GM12878 (cell line): ENCODE data around the gene RERE. TPM values are rescaled to one million over a fixed set of nuclear protein-coding genes. Genes with fewer than 3 reads are reported as not detected.

Experiments
- ATAC-seq: fragments of 200-7000 bp; cut with Tn5 transposase; 3 replicates; pipeline ENCODE4 v1.9.1; 2020; ENCODE audit warnings: mild to moderate bottlenecking, moderate library complexity
- BruUV-seq: library from RNA; stranded (reverse); fragments of 400-500 nt; replicated peaks from 2 replicates; lab custom pipeline; 2021; lab: Mats Ljungman, UMichigan
- CTCF ChIA-PET: fragments of 300-600 bp; sonication (Branson Sonifier 250); formaldehyde crosslinking; extraction: SDS; loops from one replicate; lab custom pipeline; 2021; ENCODE audit warnings: inconsistent platforms; lab: Yijun Ruan, JAX
- POLR2A ChIA-PET: fragments of 350-600 bp; formaldehyde crosslinking; extraction: SDS; loops from one replicate; lab custom pipeline; 2021; ENCODE audit warnings: inconsistent platforms; lab: Charles Lee
- RAD21 ChIA-PET: fragments of 300-600 bp; sonication (Branson Sonifier 250); formaldehyde crosslinking; loops from one replicate; lab custom pipeline; 2023; ENCODE audit warnings: antibody characterized with exemption; ENCODE audit not compliant: unreplicated experiment; lab: Charles Lee
- SMC1A ChIA-PET: fragments of 300-600 bp; sonication (Branson Sonifier 250); formaldehyde crosslinking; loops from one replicate; lab custom pipeline; 2023; ENCODE audit not compliant: unreplicated experiment, uncharacterized antibody; lab: Charles Lee
- DNase-seq: peaks from one replicate; pipeline ENCODE4 v3.0.0-alpha.2; 2011; ENCODE audit warnings: low read depth, low spot score
- FAIRE-seq: peaks from 3 replicates; lab custom pipeline; 2011; peaks lifted over from hg19 to GRCh38; lab: Jason Lieb, UNC
- H2AFZ ChIP-seq: 2 replicates; pipeline ENCODE4 v1.6.0; 2011; ENCODE audit warnings: low read depth, low read length, control low read depth; ENCODE audit not compliant: control insufficient read depth
- H3K27ac ChIP-seq: 2 replicates; pipeline ENCODE4 v1.5.1; 2011; ENCODE audit warnings: control low read depth; ENCODE audit not compliant: control insufficient read depth, insufficient read depth
- H3K27me3 ChIP-seq, 2 experiments: replicated peaks in 1 of 2; 2 replicates each; pipeline versions ENCODE4 v1.6.0 to v1.6.1; 2011; ENCODE audit warnings: low read length in 1 of 2; ENCODE audit not compliant: control insufficient read depth in 2 of 2, insufficient read depth in 2 of 2
- H3K36me3 ChIP-seq, 2 experiments: 2 replicates each; pipeline ENCODE4 v1.5.1; 2011; ENCODE audit warnings: low read length in 1 of 2; ENCODE audit not compliant: control insufficient read depth in 2 of 2, insufficient read depth in 2 of 2
- H3K4me1 ChIP-seq: 2 replicates; pipeline ENCODE4 v1.6.1; 2011; ENCODE audit warnings: mild to moderate bottlenecking, low read length, moderate library complexity, mixed read lengths; ENCODE audit not compliant: control insufficient read depth, insufficient read depth
- H3K4me2 ChIP-seq: 2 replicates; pipeline ENCODE4 v1.6.0; 2011; ENCODE audit warnings: control low read depth; ENCODE audit not compliant: control insufficient read depth, insufficient read depth
- H3K4me3 ChIP-seq: fragments of 200-600 bp; sonication (generic); 2 replicates; pipeline ENCODE4 v1.5.1; 2016
- H3K79me2 ChIP-seq: 2 replicates; pipeline ENCODE4 v1.6.0; 2011; ENCODE audit warnings: low read length; ENCODE audit not compliant: control insufficient read depth, insufficient read depth
- H3K9ac ChIP-seq: 2 replicates; pipeline ENCODE4 v1.8.0; 2011; ENCODE audit warnings: low read length, control low read depth, mixed read lengths; ENCODE audit not compliant: control insufficient read depth, insufficient read depth
- H3K9me3 ChIP-seq: replicated peaks from 3 replicates; pipeline ENCODE4 v1.5.1; 2011; ENCODE audit warnings: mild to moderate bottlenecking, low read length; ENCODE audit not compliant: control insufficient read depth, insufficient read depth
- H4K20me1 ChIP-seq: 2 replicates; pipeline ENCODE4 v1.6.0; 2011; ENCODE audit not compliant: control insufficient read depth, insufficient read depth
- CBFB ChIP-seq: IDR thresholded peaks from 2 replicates; pipeline ENCODE4 v1.6.1; 2016; ENCODE audit warnings: antibody characterized with exemption, low read depth
- JUNB ChIP-seq: IDR thresholded peaks from 2 replicates; pipeline ENCODE4 v1.6.1; 2016; ENCODE audit warnings: antibody characterized with exemption, mild to moderate bottlenecking
- NR2C1 ChIP-seq: fragments of 450-650 bp; IDR thresholded peaks from 2 replicates; pipeline ENCODE4 v1.6.1; 2017; ENCODE audit warnings: antibody characterized with exemption, mild to moderate bottlenecking, moderate library complexity
- NR2C2 ChIP-seq: IDR thresholded peaks from 2 replicates; pipeline ENCODE4 v1.6.1; 2011; ENCODE audit warnings: borderline replicate concordance, low read depth; ENCODE audit not compliant: control insufficient read depth, insufficient read length
- SP1 ChIP-seq: IDR thresholded peaks from one replicate; pipeline ENCODE4 v1.6.1; 2011; ENCODE audit warnings: low read depth, low read length
- SREBF1 ChIP-seq: IDR thresholded peaks from 2 replicates; pipeline ENCODE4 v1.6.1; 2012; ENCODE audit warnings: mild to moderate bottlenecking, low read length
- TAF1 ChIP-seq: IDR thresholded peaks from 2 replicates; pipeline ENCODE4 v1.6.1; 2011; ENCODE audit warnings: mild to moderate bottlenecking, low read depth, low read length, borderline replicate concordance
- YBX1 ChIP-seq: fragments of 450-650 bp; IDR thresholded peaks from 2 replicates; pipeline ENCODE4 v1.6.1; 2016; ENCODE audit warnings: antibody characterized with exemption
- ZNF274 ChIP-seq: IDR thresholded peaks from one replicate; pipeline ENCODE4 v1.8.0; 2011; ENCODE audit not compliant: insufficient read length, insufficient read depth
- ZSCAN29 ChIP-seq: fragments of 450-650 bp; IDR thresholded peaks from 2 replicates; pipeline ENCODE4 v1.6.1; 2017; ENCODE audit warnings: mild to moderate bottlenecking, moderate library complexity
- WGBS: methylation state at CpG from one replicate; pipeline ENCODE4 v1.1.6; 2016; ENCODE audit warnings: low lambda C conversion rate; ENCODE audit not compliant: insufficient replicate concordance, insufficient coverage; ENCODE audit errors: missing lambda C conversion rate; 5-methylcytosine and 5-hydroxymethylcytosine counted together
- in situ Hi-C: fragments of 300-500 bp; cut with MboI; formaldehyde crosslinking; loops from 9 replicates; pipeline ENCODE4 v1.14.3; 2018; ENCODE audit warnings: mixed read lengths
- intact Hi-C: fragments of 100-400 bp; cut with micrococcal nuclease; formaldehyde crosslinking; loops from one replicate; pipeline ENCODE4 v1.14.2; 2022; ENCODE audit not compliant: unreplicated experiment
- polyA plus RNA-seq, 11 experiments: library from polyadenylated mRNA; depleted of rRNA in 4 of 11; unstranded in 6 of 11; stranded (reverse) in 5 of 11; fragments of >200 nt; fragmentation: Nextera tagmentation in 4 of 11; fragmentation: Illumina TruSeq in 1 of 11; extraction: Ambion mirVana in 4 of 11; extraction: Trizol in 1 of 11; gene quantifications; 1 replicate in 1 of 11; 2 replicates in 10 of 11; pipeline versions ENCODE4 v1.2.1 to v1.2.3, GENCODE V29; 2011 to 2016; ENCODE audit warnings: inconsistent platforms in 2 of 11, missing spikeins in 2 of 11, low read depth in 1 of 11
- total RNA-seq, 4 experiments: library from RNA; depleted of rRNA in 3 of 4; stranded (reverse); fragments of >200 nt in 3 of 4; fragmentation: Illumina TruSeq in 1 of 4; extraction: Trizol in 1 of 4; gene quantifications; 2 replicates each; pipeline versions ENCODE4 v1.2.1 to v1.2.3, GENCODE V29; 2013 to 2021
- TF ChIP-seq, protein P1 (sequence below): fragments of 450-650 bp; IDR thresholded peaks from 2 replicates; pipeline ENCODE4 v1.6.1; 2018; ENCODE audit warnings: borderline replicate concordance, mild to moderate bottlenecking; ENCODE audit not compliant: partially characterized antibody
- TF ChIP-seq, protein P2 (sequence below): fragments of 450-650 bp; IDR thresholded peaks from 2 replicates; pipeline ENCODE4 v1.6.1; 2016; ENCODE audit warnings: mild to moderate bottlenecking

The RERE gene
- total and polyA plus RNA-seq, 10 of the 15 experiments (the other 5 are each of a cell fraction or from before 2014, with no cell fraction given), result 5.2 to 60.5 (median 20.2) TPM

DNA sequence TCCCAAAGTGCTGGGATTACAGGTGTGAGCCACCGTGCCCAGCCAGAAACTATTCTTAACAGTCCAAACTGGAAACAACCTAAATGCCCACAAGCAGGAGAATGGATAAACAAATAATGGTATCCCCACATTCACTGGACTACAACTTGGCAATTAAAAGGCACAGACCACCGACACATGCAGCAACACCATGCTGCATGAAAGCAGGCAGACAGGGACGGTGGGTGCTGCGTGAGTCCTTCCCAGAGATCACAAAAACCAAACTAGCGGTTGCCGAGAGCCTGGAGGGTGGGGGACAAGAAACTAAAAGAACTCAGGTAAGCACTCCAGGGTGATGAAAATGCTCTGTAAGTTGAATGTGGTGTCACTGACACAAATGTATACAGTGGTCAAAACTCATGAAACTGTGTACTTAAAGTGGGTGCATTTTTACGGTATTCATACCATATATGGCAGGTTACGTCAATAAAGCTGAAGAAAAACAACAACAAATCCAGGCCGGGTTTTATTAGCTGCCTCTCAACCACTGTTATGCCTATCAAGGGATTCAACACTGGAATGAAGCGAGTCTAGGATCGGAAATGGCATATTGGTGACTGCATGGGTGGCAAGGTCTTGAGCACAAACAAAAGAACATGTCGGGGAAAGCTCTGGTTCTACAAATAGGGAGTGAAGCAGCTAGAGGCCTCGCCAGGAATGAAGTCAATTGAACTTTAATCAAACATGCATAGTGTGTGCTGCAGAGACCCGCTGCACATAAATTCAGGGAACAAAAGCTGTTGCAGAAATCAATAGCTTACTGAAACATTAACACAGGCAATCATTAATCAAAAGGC is 447.2 kb downstream of the RERE start:
- H3K9me3 ChIP-seq, result no peaks in the 10 kb centered on the region
- H3K4me1 ChIP-seq, result no peaks in the 10 kb centered on the region
- no peaks in the 10 kb centered on the region for H4K20me1 ChIP-seq
- H3K27ac ChIP-seq, result no peak overlapping the region
- BruUV-seq, result no TSS peak
- SMC1A ChIA-PET, result interaction anchor here (0.9 to 1.1 kb wide), 2 partner anchors 16 to 201 kb away, joined by 3 read pairs; no protein-coding TSS in a partner anchor
- POLR2A ChIA-PET, result no interaction called here
- no peak overlapping the region for H3K4me3 ChIP-seq
- ATAC-seq, result no peak
- intact Hi-C loops (no loop called here), in situ Hi-C loops (no loop called here)
- no peaks in the 10 kb centered on the region; the same call in 1 of the 2 replicates for H3K79me2 ChIP-seq
- no peaks in the 10 kb centered on the region for H3K27me3 ChIP-seq
- no peak for FAIRE-seq
- no peak for DNase-seq
- H2AFZ ChIP-seq, result no peak overlapping the region
- RAD21 ChIA-PET, result no interaction called here
- no peak overlapping the region for H3K9ac ChIP-seq
- CTCF ChIA-PET, result interaction anchor here (0.6 kb wide), 1 partner anchor 29 kb away, joined by 3 read pairs; no protein-coding TSS in a partner anchor
- peaks cover 5 to 7% of the 10 kb centered on the region in 2 experiments for H3K36me3 ChIP-seq
- WGBS, result 97% methylated on average over 14 of the region's 14 CpGs
- H3K4me2 ChIP-seq, result no peak overlapping the region
- TF ChIP-seq NR2C1, result no peak
- no peak for TF ChIP-seq SP1
- no peak for TF ChIP-seq CBFB
- TF ChIP-seq TAF1, result no peak
- TF ChIP-seq ZNF274, result no peak
- TF ChIP-seq NR2C2, result no peak
- TF ChIP-seq, protein P1, sequence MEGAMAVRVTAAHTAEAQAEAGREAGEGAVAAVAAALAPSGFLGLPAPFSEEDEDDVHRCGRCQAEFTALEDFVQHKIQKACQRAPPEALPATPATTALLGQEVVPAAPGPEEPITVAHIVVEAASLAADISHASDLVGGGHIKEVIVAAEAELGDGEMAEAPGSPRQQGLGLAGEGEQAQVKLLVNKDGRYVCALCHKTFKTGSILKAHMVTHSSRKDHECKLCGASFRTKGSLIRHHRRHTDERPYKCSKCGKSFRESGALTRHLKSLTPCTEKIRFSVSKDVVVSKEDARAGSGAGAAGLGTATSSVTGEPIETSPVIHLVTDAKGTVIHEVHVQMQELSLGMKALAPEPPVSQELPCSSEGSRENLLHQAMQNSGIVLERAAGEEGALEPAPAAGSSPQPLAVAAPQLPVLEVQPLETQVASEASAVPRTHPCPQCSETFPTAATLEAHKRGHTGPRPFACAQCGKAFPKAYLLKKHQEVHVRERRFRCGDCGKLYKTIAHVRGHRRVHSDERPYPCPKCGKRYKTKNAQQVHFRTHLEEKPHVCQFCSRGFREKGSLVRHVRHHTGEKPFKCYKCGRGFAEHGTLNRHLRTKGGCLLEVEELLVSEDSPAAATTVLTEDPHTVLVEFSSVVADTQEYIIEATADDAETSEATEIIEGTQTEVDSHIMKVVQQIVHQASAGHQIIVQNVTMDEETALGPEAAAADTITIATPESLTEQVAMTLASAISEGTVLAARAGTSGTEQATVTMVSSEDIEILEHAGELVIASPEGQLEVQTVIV, result no peak
- no peak for TF ChIP-seq ZSCAN29
- no peak for TF ChIP-seq YBX1
- no peak for TF ChIP-seq JUNB
- TF ChIP-seq SREBF1, result no peak
- TF ChIP-seq, protein P2, sequence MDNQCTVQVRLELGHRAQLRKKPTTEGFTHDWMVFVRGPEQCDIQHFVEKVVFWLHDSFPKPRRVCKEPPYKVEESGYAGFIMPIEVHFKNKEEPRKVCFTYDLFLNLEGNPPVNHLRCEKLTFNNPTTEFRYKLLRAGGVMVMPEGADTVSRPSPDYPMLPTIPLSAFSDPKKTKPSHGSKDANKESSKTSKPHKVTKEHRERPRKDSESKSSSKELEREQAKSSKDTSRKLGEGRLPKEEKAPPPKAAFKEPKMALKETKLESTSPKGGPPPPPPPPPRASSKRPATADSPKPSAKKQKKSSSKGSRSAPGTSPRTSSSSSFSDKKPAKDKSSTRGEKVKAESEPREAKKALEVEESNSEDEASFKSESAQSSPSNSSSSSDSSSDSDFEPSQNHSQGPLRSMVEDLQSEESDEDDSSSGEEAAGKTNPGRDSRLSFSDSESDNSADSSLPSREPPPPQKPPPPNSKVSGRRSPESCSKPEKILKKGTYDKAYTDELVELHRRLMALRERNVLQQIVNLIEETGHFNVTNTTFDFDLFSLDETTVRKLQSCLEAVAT, result no peak
